NT2/D1 (cell line): ENCODE data around the gene RTN4.

Experiments used
- SUZ12 ChIP-seq: IDR thresholded peaks from 2 replicates; pipeline ENCODE4 v1.6.1; 2011; ENCODE audit not compliant: insufficient read length, insufficient read depth; ENCODE audit errors: extremely low read depth
- YY1 ChIP-seq: IDR thresholded peaks from 2 replicates; pipeline ENCODE4 v1.6.1; 2011; ENCODE audit not compliant: insufficient read length, insufficient read depth
- ZNF274 ChIP-seq: IDR thresholded peaks from 2 replicates; pipeline ENCODE4 v1.6.1; 2011; ENCODE audit warnings: mild to moderate bottlenecking, low read depth, low read length

DNA sequence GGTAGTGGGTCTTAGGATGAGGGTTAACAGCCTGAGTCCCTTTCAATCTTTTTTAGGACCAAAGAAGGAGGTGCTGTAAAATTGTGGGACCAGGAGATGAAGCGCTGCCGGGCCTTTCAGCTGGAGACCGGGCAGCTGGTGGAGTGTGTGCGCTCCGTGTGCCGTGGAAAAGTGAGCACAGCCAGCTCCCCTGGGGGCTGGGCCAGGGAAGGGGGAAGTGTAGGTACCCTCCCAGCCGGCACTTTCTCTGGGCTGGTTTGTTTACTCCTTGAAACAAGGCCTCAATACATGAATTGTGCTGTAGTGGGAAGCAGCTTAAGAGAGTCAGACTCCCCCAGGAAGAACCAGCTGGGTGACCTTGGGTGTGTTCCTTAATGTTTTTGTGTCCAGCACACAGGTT is 90.1 kb downstream of the RTN4 start:
- no peak for TF ChIP-seq ZNF274
- no peak for TF ChIP-seq YY1
- no peak for TF ChIP-seq SUZ12
